SH-SY5Y (cell line): ENCODE data around the gene MTNR1B.

ENCODE experiments used
- GATA2 ChIP-seq: IDR thresholded peaks from 2 replicates; pipeline ENCODE4 v1.6.1; 2011; ENCODE audit warnings: mild to moderate bottlenecking, low read depth, low read length
- GATA3 ChIP-seq: IDR thresholded peaks from 2 replicates; pipeline ENCODE4 v1.6.1; 2011; ENCODE audit warnings: low read depth, mild to moderate bottlenecking, low read length, moderate library complexity

The MTNR1B gene

GRCh38 chr11:93002380-93002779 lies 32.9 kb downstream of the MTNR1B start:
- TF ChIP-seq GATA2 (no peak), GATA3 (no peak)

- TF ChIP-seq GATA2 (no peak), GATA3 (no peak)
These were observed 35.8 kb downstream of the MTNR1B start for GRCh38 chr11:93005239-93005638.

- TF ChIP-seq GATA2 (no peak), GATA3 (no peak)
These were observed 44.2 kb downstream of the MTNR1B start for GRCh38 chr11:93013646-93014045.

- TF ChIP-seq GATA2 (no peak), GATA3 (no peak)
These were observed 47.1 kb downstream of the MTNR1B start for GRCh38 chr11:93016595-93016994.

- no peak for TF ChIP-seq GATA2
- TF ChIP-seq GATA3, result no peak
These were observed 48.6 kb downstream of the MTNR1B start for GRCh38 chr11:93017821-93018690.

- TF ChIP-seq GATA3 (no peak), GATA2 (no peak)
These were observed 51.0 kb downstream of the MTNR1B start for GRCh38 chr11:93020248-93021046.

- TF ChIP-seq GATA3 (no peak), GATA2 (no peak)
These were observed 54.9 kb downstream of the MTNR1B start for GRCh38 chr11:93024369-93024768.

- no peak for TF ChIP-seq GATA3
These were observed 56.3 kb downstream of the MTNR1B start for GRCh38 chr11:93025558-93026255.

- no peak for TF ChIP-seq GATA3
- no peak for TF ChIP-seq GATA2
These were observed 59.6 kb downstream of the MTNR1B start for GRCh38 chr11:93028960-93029522.

GRCh38 chr11:93031386-93031785 lies 61.9 kb downstream of the MTNR1B start:
- no peak for TF ChIP-seq GATA3
- TF ChIP-seq GATA2, result no peak
